ENCODE data around the gene C1orf53. TPM values are rescaled to one million over a fixed set of nuclear protein-coding genes. Genes with fewer than 3 reads are reported as not detected.

C1orf53 gene
- total and polyA plus RNA-seq, 9 of the 15 experiments (the other 6 are each of a cell fraction or from before 2014, with no cell fraction given), result 0.31 to 3.2 (median 2.3) TPM

DNA sequence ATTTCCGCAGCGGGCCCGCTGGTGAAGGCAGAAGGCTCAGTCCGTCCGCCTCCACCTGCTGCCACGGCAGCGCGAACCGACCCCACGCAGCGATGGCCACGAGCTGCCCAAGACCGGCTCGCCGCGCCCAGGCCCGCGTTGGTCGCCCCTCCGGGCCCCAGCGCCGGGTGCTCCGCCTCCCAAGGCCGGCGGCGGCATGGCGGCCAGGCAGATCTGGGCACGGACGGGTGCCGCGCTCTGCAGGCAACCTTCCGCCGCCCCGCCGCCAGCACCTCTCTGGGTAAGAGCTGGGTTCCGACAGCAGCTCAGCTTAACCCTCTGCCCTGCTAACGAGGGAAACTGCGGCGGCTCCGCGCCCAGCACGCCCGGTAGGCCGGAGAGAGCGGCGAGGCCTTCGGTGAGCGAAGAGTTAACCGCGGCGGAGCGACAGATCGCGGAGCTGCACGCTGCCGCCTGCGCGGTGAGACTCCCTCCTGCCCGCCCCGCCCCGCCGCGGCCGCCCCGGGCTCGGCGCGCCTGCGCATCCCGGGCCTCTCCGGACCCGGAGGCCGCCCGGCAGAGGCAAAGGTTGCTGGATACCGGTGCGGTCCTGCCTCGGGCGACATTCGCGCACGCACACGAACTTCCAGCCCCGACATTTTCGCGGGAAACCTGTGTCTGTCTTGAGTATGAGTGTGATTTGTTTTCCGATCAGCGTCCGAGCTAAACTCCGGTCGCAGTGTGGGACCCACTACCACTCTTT, at the start of gene C1orf53 (continued):
- no peak for TF ChIP-seq SMARCC2 (IDR thresholded peaks at IDR 0.05; ENCODE audit: low read depth)
- TF ChIP-seq KLF6 (CRISPR knock-in tag; IDR thresholded peaks at IDR 0.05; ENCODE audit: borderline replicate concordance), result no peak
- 0 out of 2 replicates have a peak, but pooled peaks have one; percentile 33 for TF ChIP-seq RERE (CRISPR knock-in tag; IDR thresholded peaks at IDR 0.05; ENCODE audit: borderline replicate concordance)
- TF ChIP-seq LCOR (CRISPR knock-in tag; IDR thresholded peaks at IDR 0.05), result peak; percentile 82
- no peak for TF ChIP-seq CC2D1A (IDR thresholded peaks at IDR 0.05)
- TF ChIP-seq, protein P1, sequence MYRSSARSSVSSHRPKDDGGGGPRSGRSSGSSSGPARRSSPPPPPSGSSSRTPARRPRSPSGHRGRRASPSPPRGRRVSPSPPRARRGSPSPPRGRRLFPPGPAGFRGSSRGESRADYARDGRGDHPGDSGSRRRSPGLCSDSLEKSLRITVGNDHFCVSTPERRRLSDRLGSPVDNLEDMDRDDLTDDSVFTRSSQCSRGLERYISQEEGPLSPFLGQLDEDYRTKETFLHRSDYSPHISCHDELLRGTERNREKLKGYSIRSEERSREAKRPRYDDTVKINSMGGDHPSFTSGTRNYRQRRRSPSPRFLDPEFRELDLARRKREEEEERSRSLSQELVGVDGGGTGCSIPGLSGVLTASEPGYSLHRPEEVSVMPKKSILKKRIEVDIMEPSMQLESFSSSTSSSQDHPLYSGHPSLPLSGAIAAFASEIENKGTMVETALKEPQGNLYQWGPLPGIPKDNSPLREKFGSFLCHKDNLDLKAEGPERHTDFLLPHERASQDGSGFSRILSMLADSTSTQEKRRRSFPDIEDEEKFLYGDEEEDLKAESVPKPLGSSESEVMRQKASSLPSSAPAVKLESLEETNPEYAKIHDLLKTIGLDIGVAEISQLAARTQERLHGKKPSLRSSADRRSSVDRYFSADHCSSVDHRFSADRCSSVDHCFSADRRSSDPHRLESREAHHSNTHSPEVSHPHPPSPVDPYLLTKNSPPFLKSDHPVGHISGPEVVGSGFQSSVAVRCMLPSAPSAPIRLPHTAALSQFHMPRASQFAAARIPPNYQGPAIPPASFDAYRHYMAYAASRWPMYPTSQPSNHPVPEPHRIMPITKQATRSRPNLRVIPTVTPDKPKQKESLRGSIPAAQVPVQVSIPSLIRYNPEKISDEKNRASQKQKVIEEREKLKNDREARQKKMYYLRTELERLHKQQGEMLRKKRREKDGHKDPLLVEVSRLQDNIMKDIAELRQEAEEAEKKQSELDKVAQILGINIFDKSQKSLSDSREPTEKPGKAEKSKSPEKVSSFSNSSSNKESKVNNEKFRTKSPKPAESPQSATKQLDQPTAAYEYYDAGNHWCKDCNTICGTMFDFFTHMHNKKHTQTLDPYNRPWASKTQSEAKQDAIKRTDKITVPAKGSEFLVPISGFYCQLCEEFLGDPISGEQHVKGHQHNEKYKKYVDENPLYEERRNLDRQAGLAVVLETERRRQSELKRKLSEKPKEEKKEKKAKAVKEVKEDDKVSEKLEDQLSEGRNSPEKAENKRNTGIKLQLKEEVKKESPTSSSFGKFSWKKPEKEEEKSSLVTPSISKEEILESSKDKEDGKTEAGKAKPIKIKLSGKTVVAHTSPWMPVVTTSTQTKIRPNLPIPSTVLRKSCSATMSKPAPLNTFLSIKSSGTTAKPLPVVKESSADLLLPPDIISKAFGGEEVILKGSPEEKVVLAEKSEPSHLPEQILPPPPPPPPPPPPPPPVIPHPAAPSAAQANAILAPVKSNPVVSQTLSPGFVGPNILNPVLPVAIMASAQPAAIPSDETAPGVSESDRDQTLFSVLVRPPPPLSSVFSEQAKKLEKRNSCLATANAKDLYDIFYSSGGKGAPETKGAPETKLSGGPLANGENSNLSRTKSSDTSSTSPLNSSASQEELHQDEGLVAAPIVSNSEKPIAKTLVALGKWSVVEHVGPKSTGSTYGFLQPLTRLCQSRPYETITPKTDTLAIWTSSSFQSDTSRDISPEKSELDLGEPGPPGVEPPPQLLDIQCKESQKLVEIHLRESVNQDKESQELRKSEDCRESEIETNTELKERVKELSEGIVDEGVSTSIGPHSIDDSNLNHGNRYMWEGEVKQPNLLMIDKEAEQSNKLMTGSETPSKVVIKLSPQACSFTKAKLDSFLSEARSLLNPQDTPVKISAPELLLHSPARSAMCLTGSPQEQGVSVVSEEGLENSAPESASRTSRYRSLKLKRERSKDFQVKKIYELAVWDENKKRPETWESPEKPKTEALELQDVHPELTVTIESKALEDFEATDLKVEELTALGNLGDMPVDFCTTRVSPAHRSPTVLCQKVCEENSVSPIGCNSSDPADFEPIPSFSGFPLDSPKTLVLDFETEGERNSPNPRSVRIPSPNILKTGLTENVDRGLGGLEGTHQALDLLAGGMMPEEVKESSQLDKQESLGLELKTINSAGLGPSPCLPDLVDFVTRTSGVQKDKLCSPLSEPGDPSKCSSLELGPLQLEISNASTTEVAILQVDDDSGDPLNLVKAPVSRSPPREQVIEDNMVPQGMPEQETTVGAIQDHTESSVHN (IDR thresholded peaks at IDR 0.05; ENCODE audit: borderline replicate concordance in 1 of 2, low read depth in 1 of 2), result no peak
- peak; percentile 90 for TF ChIP-seq MEIS2 (IDR thresholded peaks at IDR 0.05; ENCODE audit: partially characterized antibody)
- TF ChIP-seq, protein P2, sequence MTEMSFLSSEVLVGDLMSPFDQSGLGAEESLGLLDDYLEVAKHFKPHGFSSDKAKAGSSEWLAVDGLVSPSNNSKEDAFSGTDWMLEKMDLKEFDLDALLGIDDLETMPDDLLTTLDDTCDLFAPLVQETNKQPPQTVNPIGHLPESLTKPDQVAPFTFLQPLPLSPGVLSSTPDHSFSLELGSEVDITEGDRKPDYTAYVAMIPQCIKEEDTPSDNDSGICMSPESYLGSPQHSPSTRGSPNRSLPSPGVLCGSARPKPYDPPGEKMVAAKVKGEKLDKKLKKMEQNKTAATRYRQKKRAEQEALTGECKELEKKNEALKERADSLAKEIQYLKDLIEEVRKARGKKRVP (CRISPR knock-in tag; IDR thresholded peaks at IDR 0.05), result no peak; the same call in 1 of the 2 replicates
